Stimulated activated effector memory CD8-positive, alpha-beta T cell treated with anti-CD3 and anti-CD28 coated beads, Interleukin-12 subunit alpha, Interleukin-12 subunit beta, amount 100 ng/mL, for 72 hours (primary cell): ENCODE data around the gene PLBD2.

ENCODE experiments used
- ATAC-seq: fragments of 150-1000 bp; cut with Tn5 transposase; 2 replicates; pipeline ENCODE4 v1.10.0; 2021
- DNase-seq, 2 donors: peaks; one replicate each; pipeline ENCODE4 v3.0.0; 2021 to 2022; ENCODE audit warnings: low spot score in 2 of 2
- H3K27ac Mint-ChIP-seq: one replicate; pipeline ENCODE4 v1.8.0; 2022; ENCODE audit warnings: mild to moderate bottlenecking, mixed read lengths
- H3K36me3 Mint-ChIP-seq: one replicate; pipeline ENCODE4 v1.8.0; 2022; ENCODE audit warnings: mild to moderate bottlenecking, mixed read lengths
- H3K4me1 Mint-ChIP-seq: one replicate; pipeline ENCODE4 v1.8.0; 2022; ENCODE audit warnings: mixed read lengths
- H3K4me3 Mint-ChIP-seq: one replicate; pipeline ENCODE4 v1.8.0; 2022; ENCODE audit warnings: mild to moderate bottlenecking, mixed read lengths
- H3K9me3 Mint-ChIP-seq: one replicate; pipeline ENCODE4 v1.8.0; 2022; ENCODE audit warnings: mixed read lengths

Gene PLBD2

GRCh38 chr12:113373969-113374368 lies 15.6 kb downstream of the PLBD2 start:
- Mint-ChIP-seq H3K27ac (peak overlapping the region; percentile 7), H3K4me3 (no peak overlapping the region), H3K36me3 (peaks cover 33% of the 10 kb centered on the region), H3K9me3 (no peaks in the 10 kb centered on the region), H3K4me1 (peaks cover 12% of the 10 kb centered on the region)
- DNase-seq (no peak), ATAC-seq (no peak)

DNA sequence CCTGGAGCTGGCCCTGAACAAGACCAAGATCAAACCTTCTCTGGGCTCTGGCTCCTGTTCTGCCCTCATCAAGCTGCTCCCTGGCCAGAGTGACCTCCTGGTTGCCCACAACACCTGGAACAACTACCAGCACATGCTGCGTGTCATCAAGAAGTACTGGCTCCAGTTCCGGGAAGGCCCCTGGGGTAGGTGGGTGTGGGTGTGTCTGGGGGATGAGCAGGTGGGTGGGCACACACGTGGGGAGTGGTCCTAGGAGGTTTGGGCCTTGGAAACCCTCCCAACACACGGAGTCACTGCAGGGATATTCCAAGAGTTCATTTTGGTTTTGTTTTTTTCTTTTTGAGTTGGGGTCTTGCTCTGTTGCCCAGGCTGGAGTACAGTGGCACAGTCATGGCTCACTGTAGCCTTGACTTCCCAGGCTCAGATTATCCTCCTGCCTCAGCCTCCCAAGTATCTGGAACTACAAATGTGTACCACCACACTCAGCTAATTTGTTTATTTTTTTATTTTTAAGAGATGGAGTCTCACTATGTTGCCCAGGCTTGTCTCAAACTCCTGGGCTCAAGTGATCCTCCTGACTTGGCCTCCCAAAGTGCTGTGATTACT lies 16.5 kb downstream of the PLBD2 start:
- Mint-ChIP-seq H3K4me1 (peaks cover 12% of the 10 kb centered on the region), H3K36me3 (peaks cover 43% of the 10 kb centered on the region), H3K27ac (no peak overlapping the region), H3K9me3 (no peaks in the 10 kb centered on the region), H3K4me3 (no peak overlapping the region)
- no peak for ATAC-seq
- DNase-seq: no peak

DNA sequence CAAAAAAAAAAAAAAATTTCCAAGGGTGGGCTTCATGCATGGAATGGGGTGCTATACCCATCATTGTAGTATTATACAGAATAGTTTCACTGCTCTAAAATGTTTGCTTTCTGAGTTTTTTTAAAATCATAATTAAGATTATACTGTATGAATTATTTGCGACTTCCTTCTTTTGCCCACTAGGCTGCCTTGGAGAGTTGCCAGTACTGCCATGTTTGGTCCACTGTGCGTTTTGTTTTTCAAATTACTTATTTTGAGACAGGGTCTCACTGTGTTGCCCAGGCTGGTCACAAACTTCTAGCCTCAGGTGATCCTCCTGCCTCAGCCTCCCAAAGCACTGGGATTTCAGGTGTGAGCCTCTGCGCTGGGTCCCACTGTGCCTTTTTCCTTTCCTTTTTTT lies 19.9 kb downstream of the PLBD2 start:
- no peak overlapping the region for H3K27ac Mint-ChIP-seq
- peaks cover 43% of the 10 kb centered on the region for H3K36me3 Mint-ChIP-seq
- H3K9me3 Mint-ChIP-seq: no peaks in the 10 kb centered on the region
- no peak overlapping the region for H3K4me3 Mint-ChIP-seq
- H3K4me1 Mint-ChIP-seq: no peaks in the 10 kb centered on the region
- no peak for DNase-seq
- no peak for ATAC-seq

- no peak for DNase-seq
- Mint-ChIP-seq H3K4me1 (no peaks in the 10 kb centered on the region), H3K36me3 (peaks cover 54% of the 10 kb centered on the region), H3K4me3 (no peak overlapping the region), H3K27ac (no peak overlapping the region), H3K9me3 (no peaks in the 10 kb centered on the region)
- ATAC-seq: no peak
These were observed 22.8 kb downstream of the PLBD2 start for GRCh38 chr12:113381220-113381619.

- peaks cover 56% of the 10 kb centered on the region for H3K36me3 Mint-ChIP-seq
- H3K27ac Mint-ChIP-seq: no peak overlapping the region
- ATAC-seq (no peak), DNase-seq (no peak)
- no peak overlapping the region for H3K4me3 Mint-ChIP-seq
- H3K9me3 Mint-ChIP-seq: no peaks in the 10 kb centered on the region
- no peaks in the 10 kb centered on the region for H3K4me1 Mint-ChIP-seq
These were observed 23.8 kb downstream of the PLBD2 start for GRCh38 chr12:113382206-113382605.

- DNase-seq (no peak), ATAC-seq (peak; percentile 6)
- Mint-ChIP-seq H3K4me1 (no peaks in the 10 kb centered on the region), H3K27ac (peak overlapping the region; percentile 60), H3K4me3 (no peak overlapping the region), H3K9me3 (no peaks in the 10 kb centered on the region), H3K36me3 (peaks cover 41% of the 10 kb centered on the region)
These were observed 26.4 kb downstream of the PLBD2 start for GRCh38 chr12:113384778-113385177.

DNA sequence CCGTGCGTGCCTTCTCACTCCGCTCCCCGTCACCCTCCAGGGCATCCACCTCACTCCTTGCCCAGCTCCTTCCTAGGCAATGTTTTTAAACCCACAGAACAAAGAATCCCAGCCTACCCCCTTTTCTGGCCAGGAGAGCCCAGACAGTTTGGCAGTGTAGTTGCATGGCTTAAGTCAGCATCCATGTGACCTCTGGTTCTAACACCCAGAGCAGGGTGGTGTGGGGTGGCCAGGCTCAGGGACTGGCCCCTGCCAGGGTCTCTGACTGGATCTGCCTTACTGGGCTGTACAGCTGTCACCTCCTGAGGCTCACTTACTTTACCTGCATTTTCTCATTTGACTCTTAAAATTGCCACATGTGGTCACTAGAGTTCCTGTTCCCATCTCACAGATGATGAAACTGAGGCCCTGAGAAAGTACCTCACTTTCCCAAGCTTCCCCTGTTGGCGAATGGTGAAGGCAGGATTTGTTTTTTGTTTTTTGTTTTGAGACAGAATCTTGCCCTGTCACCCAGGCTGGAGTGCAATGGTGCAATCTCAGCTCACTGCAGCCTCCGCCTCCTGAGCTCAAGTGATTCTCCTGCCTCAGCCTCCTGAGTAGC lies 27.0 kb downstream of the PLBD2 start:
- no peaks in the 10 kb centered on the region for H3K9me3 Mint-ChIP-seq
- no peak for DNase-seq
- H3K27ac Mint-ChIP-seq: peak overlapping the region; percentile 60
- ATAC-seq: no peak
- no peak overlapping the region for H3K4me3 Mint-ChIP-seq
- no peaks in the 10 kb centered on the region for H3K4me1 Mint-ChIP-seq
- H3K36me3 Mint-ChIP-seq: peaks cover 35% of the 10 kb centered on the region

GRCh38 chr12:113386866-113387566 lies 28.6 kb downstream of the PLBD2 start:
- no peak overlapping the region for H3K4me3 Mint-ChIP-seq
- DNase-seq: no peak
- no peaks in the 10 kb centered on the region for H3K9me3 Mint-ChIP-seq
- H3K36me3 Mint-ChIP-seq: peaks cover 34% of the 10 kb centered on the region
- no peak for ATAC-seq
- H3K27ac Mint-ChIP-seq: no peak overlapping the region
- H3K4me1 Mint-ChIP-seq: no peaks in the 10 kb centered on the region

- H3K36me3 Mint-ChIP-seq: peaks cover 34% of the 10 kb centered on the region
- H3K9me3 Mint-ChIP-seq: no peaks in the 10 kb centered on the region
- H3K4me1 Mint-ChIP-seq: no peaks in the 10 kb centered on the region
- ATAC-seq: no peak
- no peak for DNase-seq
- no peak overlapping the region for H3K27ac Mint-ChIP-seq
- H3K4me3 Mint-ChIP-seq: no peak overlapping the region
These were observed 29.2 kb downstream of the PLBD2 start for GRCh38 chr12:113387631-113388030.

- no peak overlapping the region for H3K27ac Mint-ChIP-seq
- ATAC-seq (no peak), DNase-seq (no peak)
- peaks cover 34% of the 10 kb centered on the region for H3K36me3 Mint-ChIP-seq
- no peaks in the 10 kb centered on the region for H3K4me1 Mint-ChIP-seq
- no peaks in the 10 kb centered on the region for H3K9me3 Mint-ChIP-seq
- H3K4me3 Mint-ChIP-seq: no peak overlapping the region
These were observed 30.0 kb downstream of the PLBD2 start for GRCh38 chr12:113388351-113388750.

GRCh38 chr12:113390064-113391043 lies 32.0 kb downstream of the PLBD2 start:
- Mint-ChIP-seq H3K9me3 (no peaks in the 10 kb centered on the region), H3K36me3 (peaks cover 21% of the 10 kb centered on the region), H3K4me3 (no peak overlapping the region)

GRCh38 chr12:113391145-113391544 lies 32.8 kb downstream of the PLBD2 start:
- no peak for DNase-seq
- peaks cover 13% of the 10 kb centered on the region for H3K36me3 Mint-ChIP-seq
- no peaks in the 10 kb centered on the region for H3K9me3 Mint-ChIP-seq
- H3K4me3 Mint-ChIP-seq: no peak overlapping the region
- no peaks in the 10 kb centered on the region for H3K4me1 Mint-ChIP-seq
- ATAC-seq: no peak
- H3K27ac Mint-ChIP-seq: no peak overlapping the region

More at GRCh38 chr12:113390064-113391043, 32.0 kb downstream of the PLBD2 start:
- Mint-ChIP-seq H3K27ac (no peak overlapping the region), H3K4me1 (no peaks in the 10 kb centered on the region)
- DNase-seq: no peak
- no peak for ATAC-seq

DNA sequence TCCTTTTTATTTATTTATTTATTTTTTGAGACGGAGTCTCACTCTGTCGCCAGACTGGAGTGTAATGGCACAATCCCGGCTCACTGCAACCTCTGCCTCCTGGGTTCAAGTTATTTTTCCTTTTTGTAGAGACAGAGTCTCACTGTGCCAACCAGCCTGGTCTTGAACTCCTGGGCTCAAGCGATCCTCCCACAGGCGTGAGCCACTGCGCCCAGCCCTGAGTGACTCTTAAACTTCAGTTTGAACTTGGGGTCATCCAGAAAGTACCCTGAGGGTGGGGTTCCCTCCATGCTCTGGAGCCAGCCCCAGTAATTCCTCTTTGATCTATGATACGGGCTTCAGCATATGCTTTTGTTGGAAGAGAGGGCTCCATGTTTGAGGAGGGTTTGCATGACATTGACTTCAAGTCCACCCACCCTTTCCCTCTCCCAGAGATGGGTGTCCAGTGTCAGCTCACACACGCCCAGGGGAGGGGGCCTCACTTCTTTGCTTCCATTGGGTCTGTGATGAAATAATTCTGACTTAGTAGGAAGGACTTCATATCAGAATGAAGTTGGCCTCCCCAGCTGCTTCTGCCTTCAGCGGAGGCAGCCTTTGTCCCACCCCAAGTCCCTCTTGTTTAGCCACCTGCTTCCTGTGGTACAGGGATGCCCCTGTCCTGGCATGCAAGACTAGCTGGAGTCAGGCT lies 33.4 kb downstream of the PLBD2 start:
- DNase-seq: no peak
- Mint-ChIP-seq H3K4me3 (no peak overlapping the region), H3K4me1 (no peaks in the 10 kb centered on the region), H3K27ac (no peak overlapping the region), H3K36me3 (peaks cover 7% of the 10 kb centered on the region), H3K9me3 (no peaks in the 10 kb centered on the region)
- ATAC-seq: no peak

DNA sequence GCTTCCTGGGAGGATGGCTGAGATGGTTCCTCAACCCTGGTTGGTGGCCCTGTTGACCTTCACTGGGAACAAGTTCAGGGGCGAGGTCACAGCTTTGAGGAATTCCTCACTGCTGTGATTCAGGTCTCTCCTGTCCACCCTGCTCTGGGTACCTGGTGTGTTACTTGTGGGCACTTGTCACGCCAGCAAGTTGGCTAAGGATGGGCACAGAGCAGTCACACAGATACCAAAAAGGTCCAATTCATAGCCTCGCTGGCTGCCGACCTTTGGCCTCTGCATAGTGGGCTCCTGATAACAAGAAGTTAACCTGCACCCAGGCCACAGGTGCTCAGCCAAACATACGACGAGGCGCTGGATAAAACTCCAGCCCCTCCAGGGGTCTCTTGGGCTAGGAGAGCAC lies 34.1 kb downstream of the PLBD2 start:
- DNase-seq (no peak), ATAC-seq (no peak)
- peaks cover 7% of the 10 kb centered on the region for H3K36me3 Mint-ChIP-seq
- H3K4me3 Mint-ChIP-seq: no peak overlapping the region
- H3K9me3 Mint-ChIP-seq: no peaks in the 10 kb centered on the region
- H3K27ac Mint-ChIP-seq: no peak overlapping the region
- no peaks in the 10 kb centered on the region for H3K4me1 Mint-ChIP-seq
